Measurements from ENCODE around the gene RFC1.
"Not testable (repeated sequence)": the region's sequence is repeated elsewhere in the genome, so short reads cannot be mapped to it uniquely, and the experiment has no call there.

Gene RFC1

GRCh38 chr4:39302901-39303300, 63.3 kb downstream of the RFC1 start:
- no peak for DNase-seq

GRCh38 chr4:39295784-39296183, 70.4 kb downstream of the RFC1 start:
- no peak for DNase-seq

GRCh38 chr4:39292433-39292832, 73.7 kb downstream of the RFC1 start:
- not testable (repeated sequence) for DNase-seq

GRCh38 chr4:39291686-39292085, 74.5 kb downstream of the RFC1 start:
- DNase-seq, result no peak

- no peak for DNase-seq
These were observed 78.9 kb downstream of the RFC1 start for GRCh38 chr4:39287223-39287622.

- no peak for DNase-seq
These were observed 79.9 kb downstream of the RFC1 start for GRCh38 chr4:39286263-39286662.

- DNase-seq, result no peak
These were observed 80.3 kb downstream of the RFC1 start for GRCh38 chr4:39285853-39286252.

- DNase-seq, result no peak
These were observed 80.9 kb downstream of the RFC1 start for GRCh38 chr4:39285111-39285795.

GRCh38 chr4:39280770-39281169, 85.4 kb downstream of the RFC1 start:
- no peak for DNase-seq

GRCh38 chr4:39279416-39279815, 86.7 kb downstream of the RFC1 start:
- DNase-seq, result no peak

- no peak for DNase-seq
These were observed 87.7 kb downstream of the RFC1 start for GRCh38 chr4:39278476-39278875.

- not testable (repeated sequence) for DNase-seq
These were observed 88.5 kb downstream of the RFC1 start for GRCh38 chr4:39277661-39278060.

GRCh38 chr4:39274503-39274902, 91.7 kb downstream of the RFC1 start:
- no peak for DNase-seq

- no peak for DNase-seq
These were observed 102.3 kb downstream of the RFC1 start for GRCh38 chr4:39263895-39264294.

- DNase-seq, result peak; percentile 27
These were observed 106.4 kb downstream of the RFC1 start for GRCh38 chr4:39259571-39260330.

- DNase-seq, result no peak
These were observed 109.7 kb downstream of the RFC1 start for GRCh38 chr4:39256436-39256835.

- DNase-seq, result no peak
These were observed 110.3 kb downstream of the RFC1 start for GRCh38 chr4:39255871-39256270.

GRCh38 chr4:39255266-39255665, 110.9 kb downstream of the RFC1 start:
- DNase-seq, result peak; percentile 28

GRCh38 chr4:39243462-39243861, 122.7 kb downstream of the RFC1 start:
- DNase-seq, result no peak

Data from HCEC 1CT (cell line).